Pancreas (tissue), 10 donors: ENCODE data around the gene TCTA. TPM values are rescaled to one million over a fixed set of nuclear protein-coding genes. Genes with fewer than 3 reads are reported as not detected.
A peak's percentile ranks its signal among the peaks of the same experiment; 100 is the strongest.

Experiments used
- ATAC-seq, 4 donors: fragments of 200-7000 bp; cut with Tn5 transposase; one replicate each; pipeline versions ENCODE4 v1.8.0 to v1.9.1; 2020; ENCODE audit warnings: mild to moderate bottlenecking in 4 of 4, moderate library complexity in 4 of 4
- DNase-seq, 6 donors: peaks; one replicate each; pipeline ENCODE4 v3.0.0-alpha.2; 2020
- FAIRE-seq: peaks from 2 replicates; lab custom pipeline; 2012; peaks lifted over from hg19 to GRCh38; lab: Jason Lieb, UNC
- H3K27ac ChIP-seq, 4 donors: fragments of 200-600 bp; sonication (generic); 1 replicate in 3 of 4; 2 replicates in 1 of 4; pipeline versions ENCODE4 v1.5.0 to v1.8.0; 2020
- H3K27me3 ChIP-seq, 4 donors: fragments of 200-600 bp; one replicate each; pipeline ENCODE4 v1.8.0; 2021
- H3K36me3 ChIP-seq, 3 donors: fragments of 200-600 bp; sonication (generic) in 1 of 3; one replicate each; pipeline versions ENCODE4 v1.5.0 to v1.8.0; 2020 to 2021
- H3K4me1 ChIP-seq, 3 donors: fragments of 200-600 bp; one replicate each; pipeline ENCODE4 v1.8.0; 2021
- H3K4me3 ChIP-seq, 4 donors: fragments of 200-600 bp; sonication (generic) in 2 of 4; one replicate each; pipeline versions ENCODE4 v1.5.0 to v1.8.0; 2020 to 2021
- H3K9me3 ChIP-seq, 4 donors: fragments of 200-600 bp; one replicate each; pipeline ENCODE4 v1.8.0; 2021
- CTCF ChIP-seq, 4 donors: fragments of 200-600 bp; sonication (generic) in 3 of 4; IDR thresholded peaks; one replicate each; pipeline versions ENCODE4 v1.5.0 to v1.8.0; 2021; ENCODE audit warnings: antibody characterized with exemption in 4 of 4
- WGBS, 2 donors: extraction: QIAGEN DNeasy Blood & Tissue Kit; methylation state at CpG; one replicate each; pipeline ENCODE4 v1.1.7; 2013; 5-methylcytosine and 5-hydroxymethylcytosine counted together
- intact Hi-C, 3 donors: fragments of 100-400 bp; cut with DNase I; formaldehyde crosslinking; loops; one replicate each; pipeline versions ENCODE4 v1.11.1 to v1.14.2; 2022
- polyA plus RNA-seq, 2 donors: library from polyadenylated mRNA; stranded (reverse); fragments of 200-250 nt; gene quantifications; one replicate each; pipeline ENCODE4 v1.2.3, GENCODE V29; 2013
- total RNA-seq, 6 donors: library from RNA; stranded (reverse); fragmentation: NEBNext Ultra II Directional in 4 of 6; extraction: Animal tissue kit (Norgen Biotek cat#: 25700) in 4 of 6; gene quantifications; one replicate each; pipeline versions ENCODE4 v1.2.1 to v1.2.4, GENCODE V29; 2021 to 2023
- donor health status: healthy with polysubstance abuse.
- donor health status: DM: no; HTN: no; CAD: no; lungs with moderate emphysema.
- donor health status: DM: no; HTN: no; CAD: no.
- donor health status: control.
- donor health status: control.
- donor health status: Bipolar disorder and iron deficiency.
- donor health status: DM: yes; HTN: yes; CAD: no.
- donor health status: DM: no; HTN: no; CAD: no.
- donor health status: DM: no; HTN: no; CAD: no.
- donor health status: DM: yes; HTN: yes; CAD: no.

TCTA gene
- total and polyA plus RNA-seq, 8 donors: 8.5 to 33.1 (median 13.9) TPM

DNA sequence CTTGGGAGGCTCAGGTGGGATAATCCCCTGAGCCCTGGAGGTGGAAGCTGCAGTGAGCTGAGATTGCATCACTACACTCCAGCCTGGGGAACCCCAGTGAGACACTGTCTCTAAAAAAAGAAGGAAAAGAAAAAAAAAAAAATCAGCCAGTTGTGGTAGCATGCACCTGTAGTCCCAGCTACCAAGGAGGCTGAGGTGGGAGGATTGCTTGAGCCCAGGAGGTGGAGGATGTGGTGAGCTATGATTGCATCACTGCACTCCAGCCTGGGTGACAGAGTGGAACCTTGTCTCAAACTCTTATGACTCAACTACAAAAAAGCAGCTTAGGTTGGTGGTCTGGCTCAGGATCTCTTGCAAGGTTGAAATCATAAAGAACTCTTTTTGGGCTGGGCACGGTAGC lies 34.7 kb upstream of the TCTA start:
- 92 to 96% methylated on average over 1 of the region's 1 CpG for WGBS, 2 donors
- peak in 3 of 4 donors; percentile 23 to 37 (median 23) for ATAC-seq
- FAIRE-seq: no peak

GRCh38 chr3:49378249-49378895 lies 33.9 kb upstream of the TCTA start:
- WGBS, 2 donors: 90 to 92% methylated on average over 11 of the region's 11 CpGs
- peak in 3 of 4 donors; percentile 42 to 49 (median 46) for ATAC-seq
- Histone ChIP-seq H3K27ac (no peak overlapping the region), H3K4me3 (no peak overlapping the region), H3K36me3 (peaks cover 0 to 18% (median 0%) of the 10 kb centered on the region in 3 donors), H3K4me1 (no peaks in the 10 kb centered on the region), H3K9me3 (no peaks in the 10 kb centered on the region), H3K27me3 (no peaks in the 10 kb centered on the region)
- FAIRE-seq: no peak
- intact Hi-C loops: no loop called here
- no peak for TF ChIP-seq CTCF (IDR thresholded peaks at IDR 0.05)
- DNase-seq: no peak

More for the DNA sequence above, 34.7 kb upstream of the TCTA start:
- no peaks in the 10 kb centered on the region for H3K4me1 ChIP-seq
- peaks cover 0 to 27% (median 0%) of the 10 kb centered on the region in 3 donors for H3K36me3 ChIP-seq
- DNase-seq: no peak
- no peak for TF ChIP-seq CTCF (IDR thresholded peaks at IDR 0.05)
- intact Hi-C loops: no loop called here
- no peaks in the 10 kb centered on the region for H3K9me3 ChIP-seq
- no peak overlapping the region for H3K27ac ChIP-seq
- no peaks in the 10 kb centered on the region for H3K27me3 ChIP-seq
- no peak overlapping the region for H3K4me3 ChIP-seq

DNA sequence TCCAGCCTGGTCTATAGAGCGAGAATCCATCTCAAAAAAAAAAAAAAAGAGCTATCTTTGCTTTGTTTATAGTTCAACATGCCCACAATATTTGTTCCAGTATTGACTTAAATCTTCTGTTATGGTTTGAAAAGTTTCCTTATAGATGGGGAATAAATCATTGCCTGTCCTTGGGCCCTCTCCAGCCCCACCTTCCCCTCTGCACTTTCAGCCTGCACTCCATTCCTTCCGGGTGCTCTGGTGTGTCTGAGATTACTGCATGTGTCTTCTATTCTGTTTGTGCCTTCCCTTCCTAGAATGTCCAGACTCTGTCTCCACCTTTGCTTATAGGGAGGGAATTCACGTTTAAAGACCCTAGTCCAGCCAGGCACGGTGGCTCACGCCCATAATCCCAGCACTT lies 28.8 kb upstream of the TCTA start:
- WGBS, 2 donors: 66 to 70% methylated on average over 5 of the region's 5 CpGs
- peaks cover 0 to 9% (median 0%) of the 10 kb centered on the region in 3 donors for H3K4me1 ChIP-seq

GRCh38 chr3:49385617-49386016 lies 26.6 kb upstream of the TCTA start:
- no peaks in the 10 kb centered on the region for H3K27me3 ChIP-seq
- FAIRE-seq (no peak), ATAC-seq (no peak), DNase-seq (no peak)
- no peak overlapping the region for H3K4me3 ChIP-seq
- H3K4me1 ChIP-seq: peaks cover 0 to 9% (median 0%) of the 10 kb centered on the region in 3 donors
- WGBS, 2 donors: 88 to 97% methylated on average over 1 of the region's 1 CpG
- no peaks in the 10 kb centered on the region for H3K36me3 ChIP-seq
- intact Hi-C loops: no loop called here
- H3K9me3 ChIP-seq: no peaks in the 10 kb centered on the region
- TF ChIP-seq CTCF (IDR thresholded peaks at IDR 0.05): no peak
- no peak overlapping the region for H3K27ac ChIP-seq

More for the DNA sequence above, 28.8 kb upstream of the TCTA start:
- no peak for TF ChIP-seq CTCF (IDR thresholded peaks at IDR 0.05)
- Histone ChIP-seq H3K4me3 (no peak overlapping the region), H3K27ac (no peak overlapping the region), H3K36me3 (no peaks in the 10 kb centered on the region), H3K27me3 (no peaks in the 10 kb centered on the region), H3K9me3 (no peaks in the 10 kb centered on the region)
- ATAC-seq (peak in 2 of 4 donors; percentile 22 to 33), FAIRE-seq (no peak), DNase-seq (no peak)
- intact Hi-C loops: no loop called here
